Tracheal epithelial cell (primary cell): Measurements from ENCODE around the gene DPP9. TPM values are rescaled to one million over a fixed set of nuclear protein-coding genes. Genes with fewer than 3 reads are reported as not detected.

ENCODE experiments used
- total RNA-seq: library from RNA; depleted of rRNA; stranded (reverse); fragments of >200 nt; gene quantifications from 2 replicates; pipeline ENCODE4 v1.2.1, GENCODE V29; 2014

The DPP9 gene
- total RNA-seq, result 27.5 and 32.3 TPM in 2 replicates

GRCh38 chr19:4723595-4724514 lies at the start of gene DPP9:
TSS of gene DPP9 (minus strand) at chr19:4723842. CDS start at chr19:4719906, 3,936 bp downstream.

GRCh38 chr19:4669723-4670480 lies 53.7 kb downstream of the DPP9 start, which contains the start of gene MYDGF:
TSS of gene MYDGF (minus strand) at chr19:4670342. CDS start at chr19:4670334, 8 bp downstream.

GRCh38 chr19:4638828-4639530 lies 84.7 kb downstream of the DPP9 start, which contains the start of gene TNFAIP8L1:
TSS of gene TNFAIP8L1 (plus strand) at chr19:4639516. CDS start at chr19:4651870, 12,354 bp downstream.

Other genes with a start within 250 kb of the DPP9 start
- 1.7 and 8.7 TPM in 2 replicates for gene PLIN4, start 205.4 kb downstream of the DPP9 start, total RNA-seq
- gene PLIN5, start 188.6 kb downstream of the DPP9 start, total RNA-seq, result 0.96 TPM in 1 of 2 replicates, not detected in the other
- gene LRG1, start 183.8 kb downstream of the DPP9 start, total RNA-seq, result 0.72 TPM in 1 of 2 replicates, not detected in the other
- under 0.01 and 0.24 TPM in 2 replicates for gene SEMA6B, start 164.2 kb downstream of the DPP9 start, total RNA-seq
- 0.85 and 1.7 TPM in 2 replicates for gene TNFAIP8L1, start 84.3 kb downstream of the DPP9 start, total RNA-seq
- gene MYDGF, start 53.5 kb downstream of the DPP9 start, total RNA-seq, result 122 and 151 TPM in 2 replicates
- gene FEM1A, start 67.9 kb upstream of the DPP9 start, total RNA-seq, result 20.7 and 22.7 TPM in 2 replicates
- 4.3 and 14.5 TPM in 2 replicates for gene TICAM1, start 107.9 kb upstream of the DPP9 start, total RNA-seq
- gene PLIN3, start 143.8 kb upstream of the DPP9 start, total RNA-seq, result 66.9 and 212 TPM in 2 replicates
- gene ARRDC5, start 179.1 kb upstream of the DPP9 start, total RNA-seq, result not detected in 2 replicates
- 3.4 and 9.4 TPM in 2 replicates for gene UHRF1, start 185.7 kb upstream of the DPP9 start, total RNA-seq
- 14.3 and 15.4 TPM in 2 replicates for gene KDM4B, start 245.3 kb upstream of the DPP9 start, total RNA-seq